CD4-positive, alpha-beta T cell (primary cell): ENCODE data around the gene PCDHGA1. TPM values are rescaled to one million over a fixed set of nuclear protein-coding genes. Genes with fewer than 3 reads are reported as not detected.
"Not testable (repeated sequence)": the region's sequence is repeated elsewhere in the genome, so short reads cannot be mapped to it uniquely, and the experiment has no call there.

Experiments used
- ATAC-seq: fragments of 200-7000 bp; cut with Tn5 transposase; one replicate; pipeline ENCODE4 v1.10.0; 2022; ENCODE audit warnings: mild to moderate bottlenecking; ENCODE audit not compliant: poor library complexity
- CTCF ChIA-PET: fragments of 350-600 bp; sonication (Branson Sonifier 250); formaldehyde crosslinking; loops from one replicate; lab custom pipeline; 2021; ENCODE audit warnings: antibody characterized with exemption, inconsistent platforms; lab: Charles Lee
- POLR2A ChIA-PET: fragments of 350-600 bp; sonication (Branson Sonifier 250); formaldehyde crosslinking; loops from one replicate; lab custom pipeline; 2021; ENCODE audit warnings: antibody characterized with exemption, inconsistent platforms; lab: Charles Lee
- DNase-seq, 14 experiments: peaks; one replicate each; pipeline ENCODE4 v3.0.0-alpha.2; 2013 to 2020; ENCODE audit warnings: mixed read lengths in 2 of 14
- H3K27ac ChIP-seq, 2 donors: one replicate each; pipeline versions ENCODE4 v1.5.1 to v1.7.0; 2013; ENCODE audit warnings: low read length in 2 of 2, low read depth in 1 of 2, mild to moderate bottlenecking in 1 of 2
- H3K27me3 ChIP-seq, 2 experiments: 1 replicate in 1 of 2; 2 replicates in 1 of 2; pipeline versions ENCODE4 v1.6.1 to v1.7.0; 2013; ENCODE audit warnings: low read length in 2 of 2, control low read depth in 1 of 2, mild to moderate bottlenecking in 1 of 2, moderate library complexity in 1 of 2; ENCODE audit not compliant: insufficient read depth in 2 of 2, control insufficient read depth in 1 of 2
- H3K36me3 ChIP-seq: one replicate; pipeline ENCODE4 v1.6.1; 2013; ENCODE audit warnings: low read length, control low read depth; ENCODE audit not compliant: insufficient read depth
- H3K4me1 ChIP-seq: one replicate; pipeline ENCODE4 v1.6.1; 2013; ENCODE audit warnings: low read length, control low read depth; ENCODE audit not compliant: insufficient read depth
- H3K4me3 ChIP-seq: one replicate; pipeline ENCODE4 v1.5.1; 2013; ENCODE audit warnings: mild to moderate bottlenecking, low read length, moderate library complexity
- H3K9me3 ChIP-seq, 2 experiments: 1 replicate in 1 of 2; 2 replicates in 1 of 2; pipeline versions ENCODE4 v1.6.1 to v1.7.0; 2013; ENCODE audit warnings: low read length in 2 of 2, mild to moderate bottlenecking in 2 of 2, control low read depth in 1 of 2, moderate library complexity in 1 of 2; ENCODE audit not compliant: control insufficient read depth in 1 of 2, insufficient read depth in 1 of 2
- H3K27ac Mint-ChIP-seq: one replicate; pipeline ENCODE4 v1.8.0; 2020; ENCODE audit warnings: mixed read lengths
- H3K27me3 Mint-ChIP-seq: one replicate; pipeline ENCODE4 v1.8.0; 2021; ENCODE audit warnings: mixed read lengths
- H3K36me3 Mint-ChIP-seq: one replicate; pipeline ENCODE4 v1.8.0; 2021; ENCODE audit warnings: low read depth, mixed read lengths
- H3K4me1 Mint-ChIP-seq: one replicate; pipeline ENCODE4 v1.8.0; 2021; ENCODE audit warnings: low read depth, mixed read lengths
- H3K4me3 Mint-ChIP-seq: one replicate; pipeline ENCODE4 v1.8.0; 2020; ENCODE audit warnings: mild to moderate bottlenecking, mixed read lengths
- H3K9me3 Mint-ChIP-seq: one replicate; pipeline ENCODE4 v1.8.0; 2020; ENCODE audit warnings: mixed read lengths
- CTCF ChIP-seq: fragments of 200-600 bp; IDR thresholded peaks from one replicate; pipeline ENCODE4 v1.8.0; 2022; ENCODE audit warnings: antibody characterized with exemption, mild to moderate bottlenecking
- intact Hi-C, 2 experiments: fragments of 100-400 bp; cut with DNase I in 1 of 2; cut with micrococcal nuclease in 1 of 2; formaldehyde crosslinking; loops; one replicate each; pipeline versions ENCODE4 v1.15.1 to v1.9.0; 2023 to 2025; cut with DNase I, micrococcal nuclease
- total RNA-seq, 174 experiments: library from RNA in 2 of 174; stranded (reverse) in 2 of 174; gene quantifications; one replicate each; pipeline ENCODE4 v1.2.3 and lab custom pipeline; 2021 to 2026

Gene PCDHGA1
- total RNA-seq, 2 experiments from 2014 or later = not detected

GRCh38 chr5:141432726-141433125 is 102.4 kb downstream of the PCDHGA1 start:
- POLR2A ChIA-PET, H3K27ac Mint-ChIP-seq, ATAC-seq, H3K4me1 Mint-ChIP-seq, H3K4me1 ChIP-seq, H3K4me3 Mint-ChIP-seq, H3K4me3 ChIP-seq, DNase-seq, H3K27ac ChIP-seq, H3K36me3 ChIP-seq, intact Hi-C loops: not testable (repeated sequence)
- H3K27me3 ChIP-seq = peaks cover 45 to 51% of the 10 kb centered on the region in 2 experiments
- Mint-ChIP-seq H3K9me3 (peaks cover 25% of the 10 kb centered on the region), H3K36me3 (peaks cover 25% of the 10 kb centered on the region), H3K27me3 (peaks cover 80% of the 10 kb centered on the region)
- CTCF ChIA-PET = interaction anchor here (1.0 kb wide), 1 partner anchor 113 kb away, joined by 3 read pairs; no protein-coding TSS in a partner anchor
- H3K9me3 ChIP-seq = peaks cover 31 to 46% of the 10 kb centered on the region in 2 experiments

GRCh38 chr5:141434006-141434405 is 103.7 kb downstream of the PCDHGA1 start:
- TF ChIP-seq CTCF = no peak
- CTCF ChIA-PET = no interaction called here
- intact Hi-C loops = no loop called here
- ATAC-seq (no peak), DNase-seq (no peak)
- Mint-ChIP-seq H3K27ac (no peak overlapping the region), H3K36me3 (peaks cover 21% of the 10 kb centered on the region), H3K27me3 (peaks cover 78% of the 10 kb centered on the region), H3K4me3 (no peak overlapping the region), H3K9me3 (peaks cover 19% of the 10 kb centered on the region), H3K4me1 (peaks cover 8% of the 10 kb centered on the region)
- Histone ChIP-seq H3K9me3 (peaks cover 23 to 34% of the 10 kb centered on the region in 2 experiments), H3K4me1 (peaks cover 6% of the 10 kb centered on the region), H3K27me3 (peaks cover 34 to 42% of the 10 kb centered on the region in 2 experiments), H3K4me3 (no peak overlapping the region), H3K27ac (no peak overlapping the region), H3K36me3 (no peaks in the 10 kb centered on the region)
- POLR2A ChIA-PET = no interaction called here

GRCh38 chr5:141437221-141437620 is 106.9 kb downstream of the PCDHGA1 start:
- Histone ChIP-seq H3K36me3 (no peaks in the 10 kb centered on the region), H3K4me3 (no peak overlapping the region), H3K27ac (no peak overlapping the region), H3K9me3 (peaks cover 2 to 20% of the 10 kb centered on the region in 2 experiments), H3K27me3 (peaks cover 12 to 13% of the 10 kb centered on the region in 2 experiments), H3K4me1 (no peaks in the 10 kb centered on the region)
- CTCF ChIA-PET = interaction anchor here (1.4 kb wide), 1 partner anchor 40 kb away, joined by 3 read pairs; no protein-coding TSS in a partner anchor
- Mint-ChIP-seq H3K27ac (no peak overlapping the region), H3K27me3 (peaks cover 76% of the 10 kb centered on the region), H3K9me3 (peaks cover 7% of the 10 kb centered on the region), H3K4me1 (no peaks in the 10 kb centered on the region), H3K4me3 (no peak overlapping the region), H3K36me3 (peaks cover under 1% of the 10 kb centered on the region)
- TF ChIP-seq CTCF = no peak
- no peak for ATAC-seq
- DNase-seq = no peak
- intact Hi-C loops = no loop called here
- POLR2A ChIA-PET = no interaction called here
